ENCODE results near the gene SCAPER.
"Not testable (repeated sequence)": the region's sequence is repeated elsewhere in the genome, so short reads cannot be mapped to it uniquely, and the experiment has no call there.

Gene SCAPER

DNA sequence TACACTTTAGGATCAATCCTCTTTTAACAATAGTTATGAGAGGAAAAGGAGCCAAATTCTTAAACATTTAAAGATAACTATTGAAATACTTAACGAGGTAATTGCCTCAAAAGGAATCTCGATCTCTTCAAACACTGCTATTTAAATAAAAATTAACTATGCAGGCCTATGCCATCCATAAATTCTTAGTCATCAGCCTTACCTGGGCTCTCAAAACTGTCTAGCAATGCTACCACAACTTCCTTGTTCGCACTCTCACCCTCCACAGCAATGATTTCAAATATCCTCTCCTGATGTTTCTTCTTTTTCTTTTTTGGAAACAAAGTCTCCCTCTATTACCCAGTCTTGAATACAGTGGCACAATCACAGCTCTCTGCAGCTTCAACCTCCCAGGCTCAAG, 606.2 kb downstream of the SCAPER start:
- DNase-seq (ENCODE audit: low read depth) = no peak
- H3K4me3 ChIP-seq (replicated peaks; ENCODE audit: low read depth, low read length) = no peak overlapping the region
- no peak for TF ChIP-seq CTCF (IDR thresholded peaks at IDR 0.05; ENCODE audit: low read length, missing control alignments)

- not testable (repeated sequence) for DNase-seq (ENCODE audit: low read depth); H3K4me3 ChIP-seq (replicated peaks; ENCODE audit: low read depth, low read length)
Measured at GRCh38 chr15:76297951-76298350, 607.2 kb downstream of the SCAPER start.

All from fibroblast of pulmonary artery (primary cell).